HAP-1 (cell line): ENCODE data around the gene APP.
"Not testable (repeated sequence)": the region's sequence is repeated elsewhere in the genome, so short reads cannot be mapped to it uniquely, and the experiment has no call there.

ENCODE experiments used
- DNase-seq, 2 experiments: peaks; one replicate each; pipeline ENCODE4 v3.0.0-alpha.2; 2016 to 2020; ENCODE audit warnings: low spot score in 2 of 2
- H3K27me3 ChIP-seq: fragments of 250-450 bp; sonication (Bioruptor Pico); 2 replicates; pipeline ENCODE4 v1.5.1; 2020; ENCODE audit warnings: low read depth, mild to moderate bottlenecking, moderate library complexity
- H3K36me3 ChIP-seq: fragments of 250-450 bp; sonication (Bioruptor Pico); replicated peaks from 2 replicates; pipeline ENCODE4 v1.5.1; 2020; ENCODE audit warnings: mild to moderate bottlenecking
- H3K4me1 ChIP-seq: fragments of 250-450 bp; sonication (Bioruptor Pico); 2 replicates; pipeline ENCODE4 v1.5.1; 2020; ENCODE audit warnings: mild to moderate bottlenecking
- H3K4me3 ChIP-seq: fragments of 250-450 bp; sonication (Bioruptor Pico); 2 replicates; pipeline ENCODE4 v1.5.1; 2020; ENCODE audit warnings: mild to moderate bottlenecking, moderate library complexity
- H3K9me3 ChIP-seq: fragments of 250-450 bp; sonication (Bioruptor Pico); 2 replicates; pipeline ENCODE4 v1.5.1; 2020; ENCODE audit warnings: mild to moderate bottlenecking, moderate library complexity
- in situ Hi-C: fragments of 300-500 bp; cut with MboI; formaldehyde crosslinking; loops from 3 replicates; pipeline ENCODE4 v1.14.3; 2020; ENCODE audit warnings: low sequenced_read_pairs, inconsistent platforms, mixed read lengths

APP gene

DNA sequence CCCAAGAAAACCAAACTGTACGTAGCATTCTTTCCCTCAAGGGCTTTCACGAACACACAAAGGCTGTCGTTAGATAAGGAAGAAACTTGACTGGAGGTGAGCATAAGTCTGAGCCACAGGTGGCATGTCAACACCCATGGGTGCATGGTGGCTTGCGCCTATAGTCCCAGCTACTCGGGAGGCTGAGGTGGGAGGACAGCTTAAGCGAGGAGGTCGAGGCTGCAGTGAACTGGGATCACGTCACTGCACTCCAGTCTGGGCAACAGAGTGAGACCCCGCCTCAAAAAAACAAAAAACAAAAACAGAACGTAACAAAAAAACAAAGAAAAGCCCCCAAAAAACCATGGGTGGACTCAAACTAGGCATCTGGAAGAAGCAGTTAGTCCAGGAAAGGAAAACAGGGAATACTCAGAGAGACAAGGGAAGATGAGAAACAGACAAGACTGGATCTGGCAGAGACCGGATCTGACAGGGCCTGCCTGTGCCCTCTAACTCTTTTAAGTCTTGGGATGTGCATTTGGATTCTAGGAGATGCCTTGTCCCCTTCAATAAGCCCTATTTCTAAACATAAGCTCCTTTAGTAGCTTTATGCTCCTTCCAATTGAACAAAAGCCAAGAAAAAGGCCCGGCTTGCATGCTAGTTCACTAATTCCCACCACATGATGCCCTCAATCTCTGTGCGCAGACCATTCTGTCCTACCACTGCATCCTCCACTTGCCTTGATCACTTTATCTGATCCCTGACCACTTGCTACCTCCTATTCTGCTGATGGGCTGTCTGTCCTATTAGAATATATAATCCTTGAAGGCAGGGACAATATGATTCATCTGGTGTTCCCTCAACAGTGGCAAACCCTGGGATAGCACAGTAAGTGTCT is 73.8 kb downstream of the APP start:
- in situ Hi-C loops: no loop called here
- Histone ChIP-seq H3K4me3 (no peak overlapping the region), H3K27me3 (no peaks in the 10 kb centered on the region), H3K9me3 (no peaks in the 10 kb centered on the region), H3K36me3 (no peaks in the 10 kb centered on the region), H3K4me1 (peaks cover 14% of the 10 kb centered on the region)
- DNase-seq: no peak

DNA sequence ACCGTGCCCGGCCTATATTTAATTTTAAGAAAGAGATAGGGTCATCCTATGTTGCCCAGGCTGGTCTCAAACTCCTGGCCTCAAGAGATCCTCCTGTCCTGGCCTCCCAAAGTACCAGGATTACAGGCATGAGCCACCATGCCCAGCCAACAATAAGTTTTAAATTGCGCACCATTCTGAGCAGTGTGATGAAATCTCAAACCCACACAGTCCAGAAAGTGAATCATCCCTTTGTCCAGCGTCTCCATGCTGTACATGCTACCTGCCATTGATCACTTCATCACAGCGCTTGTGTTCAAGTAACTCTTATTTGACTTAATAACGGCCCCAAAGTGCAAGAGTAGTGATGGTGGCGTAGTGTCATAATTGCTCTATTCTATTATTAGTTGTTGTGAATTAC is 75.4 kb downstream of the APP start:
- in situ Hi-C loops: no loop called here
- DNase-seq: no peak
- H3K4me1 ChIP-seq: peaks cover 10% of the 10 kb centered on the region

DNA sequence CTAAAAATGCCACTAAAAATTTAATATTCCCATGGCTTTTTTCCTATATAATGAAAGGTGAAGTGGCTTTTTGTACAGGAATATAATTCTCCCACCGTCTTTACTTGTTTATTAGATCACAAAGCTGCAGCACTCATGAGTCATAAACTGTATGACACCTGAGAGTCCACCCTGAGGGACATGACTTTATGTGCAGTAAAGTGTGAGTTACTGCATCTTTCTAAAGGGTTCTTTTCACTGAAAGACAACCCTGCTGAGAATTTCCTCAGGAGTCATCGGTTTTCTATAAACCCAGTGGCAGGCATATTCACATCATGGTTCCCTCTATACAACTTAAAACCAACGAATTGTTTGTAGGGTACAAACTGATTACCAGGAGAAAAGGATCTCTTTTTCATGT is 77.4 kb downstream of the APP start:
- in situ Hi-C loops: no loop called here

More for the DNA sequence above, 75.4 kb downstream of the APP start:
- Histone ChIP-seq H3K4me3 (no peak overlapping the region), H3K27me3 (no peaks in the 10 kb centered on the region), H3K9me3 (no peaks in the 10 kb centered on the region), H3K36me3 (0 out of 2 replicates have a peak, but pooled peaks cover 2% of the 10 kb centered on the region)

DNA sequence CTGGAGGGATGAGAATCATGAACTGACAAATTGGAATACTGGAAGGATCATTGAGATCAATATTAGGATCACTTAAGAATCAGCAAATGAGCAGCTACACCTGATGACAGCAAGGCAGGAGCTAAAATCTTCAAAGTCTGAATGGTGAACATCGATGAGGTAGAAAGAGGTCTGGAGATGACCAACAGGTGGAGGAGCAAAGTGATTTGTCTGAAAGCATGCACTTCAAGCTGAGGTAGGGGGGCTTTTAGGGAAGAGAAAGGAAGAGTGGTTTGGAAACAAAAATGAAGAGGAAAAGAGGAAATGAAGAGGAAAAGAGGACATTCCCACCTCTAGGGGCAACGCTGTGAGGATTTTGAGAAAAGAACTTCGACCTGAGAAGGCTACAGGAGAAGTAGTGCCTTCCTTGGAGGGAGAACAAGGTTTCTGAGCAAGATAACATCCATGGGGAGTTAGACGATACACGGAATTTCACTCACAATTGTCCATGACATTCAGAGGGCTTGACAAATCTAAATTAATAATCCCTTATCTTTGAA is 79.0 kb downstream of the APP start:
- Histone ChIP-seq H3K9me3 (no peaks in the 10 kb centered on the region), H3K4me1 (no peaks in the 10 kb centered on the region), H3K36me3 (0 out of 2 replicates have a peak, but pooled peaks cover 7% of the 10 kb centered on the region), H3K27me3 (no peaks in the 10 kb centered on the region), H3K4me3 (no peak overlapping the region)
- in situ Hi-C loops: no loop called here
- no peak for DNase-seq

More for the DNA sequence above, 77.4 kb downstream of the APP start:
- no peak overlapping the region for H3K4me3 ChIP-seq
- no peaks in the 10 kb centered on the region for H3K4me1 ChIP-seq
- no peaks in the 10 kb centered on the region for H3K27me3 ChIP-seq
- no peak for DNase-seq
- no peaks in the 10 kb centered on the region for H3K9me3 ChIP-seq
- 0 out of 2 replicates have a peak, but pooled peaks cover 7% of the 10 kb centered on the region for H3K36me3 ChIP-seq

DNA sequence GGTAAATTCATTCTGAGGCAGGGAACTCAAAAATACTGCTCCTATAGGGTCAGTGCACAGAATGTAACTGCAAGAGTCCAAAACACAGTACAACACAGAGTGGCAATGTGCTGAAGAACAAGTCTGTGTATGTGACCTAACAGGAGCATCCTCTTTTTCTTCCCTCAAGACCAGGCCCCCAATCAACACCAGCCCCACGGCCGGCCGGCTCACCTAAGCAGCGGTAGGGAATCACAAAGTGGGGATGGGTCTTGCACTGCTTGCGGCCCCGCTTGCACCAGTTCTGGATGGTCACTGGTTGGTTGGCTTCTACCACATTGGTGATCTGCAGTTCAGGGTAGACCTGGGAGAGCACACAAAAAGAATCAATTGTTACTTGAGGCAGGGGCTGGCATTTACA is 80.8 kb downstream of the APP start:
- in situ Hi-C loops: no loop called here
- Histone ChIP-seq H3K36me3 (peaks cover 17% of the 10 kb centered on the region), H3K9me3 (no peaks in the 10 kb centered on the region), H3K4me3 (no peak overlapping the region), H3K27me3 (no peaks in the 10 kb centered on the region), H3K4me1 (no peaks in the 10 kb centered on the region)
- no peak for DNase-seq

DNA sequence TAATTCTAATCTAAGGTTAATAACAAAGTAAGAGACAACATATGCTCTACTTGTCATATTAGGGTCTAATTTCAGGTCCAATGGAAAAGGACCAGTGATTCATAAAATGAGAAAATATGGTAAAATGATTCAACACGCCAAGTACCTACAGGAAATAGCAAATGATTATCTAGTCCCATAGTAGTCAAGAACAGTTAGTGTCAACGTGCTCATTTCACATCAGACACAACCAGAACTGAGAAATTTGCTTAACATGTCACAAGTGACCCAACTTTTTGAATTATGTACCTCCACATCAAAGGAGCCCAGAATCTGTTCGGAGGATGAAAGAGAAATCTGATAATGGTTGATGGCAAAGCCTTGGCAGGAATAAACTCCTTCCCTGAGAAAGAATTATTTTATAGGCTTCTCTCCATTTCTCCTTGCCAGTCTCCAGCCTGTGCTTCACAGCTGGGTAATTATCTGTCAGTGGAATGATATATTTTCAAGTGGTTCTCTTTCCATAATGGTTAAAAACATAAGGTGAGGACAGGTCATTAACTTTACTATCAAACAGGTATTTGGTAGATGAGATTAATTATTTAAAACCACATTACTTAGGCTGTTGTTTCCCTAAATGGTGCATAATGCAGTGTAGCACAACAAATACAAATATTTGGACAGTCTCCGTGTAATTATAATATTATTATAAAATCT is 83.2 kb downstream of the APP start:
- Histone ChIP-seq H3K4me1 (no peaks in the 10 kb centered on the region), H3K4me3 (no peak overlapping the region), H3K27me3 (no peaks in the 10 kb centered on the region), H3K9me3 (no peaks in the 10 kb centered on the region), H3K36me3 (peaks cover 17% of the 10 kb centered on the region)
- in situ Hi-C loops: no loop called here
- DNase-seq: no peak

DNA sequence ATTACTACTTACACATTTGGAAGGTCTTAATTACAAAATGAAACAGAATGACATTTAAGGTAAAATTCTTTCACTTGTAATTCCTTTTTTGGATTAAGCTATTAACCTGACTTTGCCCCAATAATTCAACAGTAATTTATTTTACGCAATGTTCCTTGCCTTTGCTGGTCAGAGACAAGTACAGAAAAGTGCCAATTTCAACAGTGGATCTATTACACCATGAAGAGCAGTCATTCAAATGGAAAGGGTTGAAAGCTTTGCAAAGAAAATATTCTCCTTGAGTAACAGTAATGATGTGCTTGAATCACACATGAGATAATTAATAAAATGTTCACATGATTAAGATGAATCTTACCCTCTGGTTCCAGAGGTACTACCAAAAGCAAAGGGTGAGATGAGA is 84.7 kb downstream of the APP start:
- H3K36me3 ChIP-seq: peaks cover 17% of the 10 kb centered on the region
- H3K4me3 ChIP-seq: no peak overlapping the region
- in situ Hi-C loops: no loop called here
- H3K27me3 ChIP-seq: no peaks in the 10 kb centered on the region
- H3K4me1 ChIP-seq: no peaks in the 10 kb centered on the region
- DNase-seq: no peak
- no peaks in the 10 kb centered on the region for H3K9me3 ChIP-seq

DNA sequence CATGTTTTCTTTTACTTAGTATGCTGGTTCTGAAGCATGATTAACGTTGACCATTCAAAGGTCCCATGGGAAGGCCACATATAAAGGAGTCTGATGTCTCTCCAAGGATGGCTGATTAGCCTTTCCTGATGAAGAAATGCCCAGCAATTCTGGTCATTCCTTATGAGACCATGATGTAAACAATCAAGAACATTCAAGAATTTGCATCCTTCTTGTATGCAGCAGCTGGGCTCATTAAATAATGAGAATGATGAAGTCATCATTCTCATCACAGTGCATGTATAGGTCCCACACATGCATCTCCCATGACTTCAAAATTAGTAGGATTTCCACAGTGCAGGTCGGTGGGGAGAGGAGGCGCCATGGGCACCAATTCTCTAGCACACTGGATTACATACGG is 85.4 kb downstream of the APP start:
- H3K27me3 ChIP-seq: no peaks in the 10 kb centered on the region
- H3K9me3 ChIP-seq: no peaks in the 10 kb centered on the region
- DNase-seq: no peak
- H3K36me3 ChIP-seq: peaks cover 15% of the 10 kb centered on the region
- no peak overlapping the region for H3K4me3 ChIP-seq
- in situ Hi-C loops: no loop called here
- no peaks in the 10 kb centered on the region for H3K4me1 ChIP-seq

DNA sequence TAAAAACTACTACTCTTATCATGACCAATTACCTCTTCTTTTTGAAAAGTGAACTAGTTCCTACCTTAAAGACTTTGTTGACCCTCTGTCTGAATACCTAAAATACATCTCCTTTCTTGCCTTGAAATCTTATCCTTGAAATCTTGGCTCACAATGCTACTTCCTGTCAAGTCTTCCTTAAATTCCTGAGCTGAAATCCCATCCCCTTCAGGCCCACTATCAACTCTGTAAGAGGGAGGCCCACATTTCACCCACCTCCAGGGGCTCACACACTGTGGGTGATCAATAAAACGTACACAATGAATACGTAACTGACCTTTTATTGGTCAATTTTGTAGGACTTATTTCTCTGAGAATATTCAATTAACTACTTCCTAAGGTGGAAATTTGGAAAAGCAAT is 88.0 kb downstream of the APP start:
- Histone ChIP-seq H3K27me3 (no peaks in the 10 kb centered on the region), H3K4me1 (no peaks in the 10 kb centered on the region), H3K36me3 (peaks cover 10% of the 10 kb centered on the region), H3K4me3 (no peak overlapping the region), H3K9me3 (no peaks in the 10 kb centered on the region)
- DNase-seq: no peak
- in situ Hi-C loops: no loop called here

DNA sequence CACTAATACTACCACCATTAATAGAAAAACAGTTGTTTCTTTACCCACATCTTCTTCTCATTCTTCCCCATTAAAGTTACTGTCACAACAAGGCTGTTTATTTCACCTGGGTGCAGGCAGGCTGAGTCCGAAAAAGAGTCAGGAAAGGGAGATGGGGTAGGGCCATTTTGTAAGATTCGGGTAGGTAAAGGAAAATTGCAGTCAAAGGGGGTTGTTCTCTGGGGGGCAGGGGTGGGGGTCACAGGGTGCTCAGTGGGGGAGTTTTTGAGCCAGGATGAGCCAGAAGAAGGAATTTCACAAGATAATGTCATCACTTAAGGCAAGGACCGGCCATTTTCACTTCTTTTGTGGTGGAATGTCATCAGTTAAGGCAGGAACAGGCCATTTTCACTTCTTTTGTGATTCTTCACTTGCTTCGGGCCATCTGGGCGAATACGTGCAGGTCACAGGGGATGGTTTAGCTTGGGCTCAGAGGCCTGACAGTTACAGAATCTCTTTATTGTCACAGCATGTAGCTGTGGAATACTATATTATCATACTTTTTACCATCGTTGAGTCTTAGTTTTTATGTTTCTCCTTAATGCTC is 89.3 kb downstream of the APP start:
- H3K27me3 ChIP-seq, H3K4me1 ChIP-seq, H3K9me3 ChIP-seq, in situ Hi-C loops, H3K4me3 ChIP-seq, DNase-seq: not testable (repeated sequence)
- H3K36me3 ChIP-seq: peaks cover 10% of the 10 kb centered on the region

DNA sequence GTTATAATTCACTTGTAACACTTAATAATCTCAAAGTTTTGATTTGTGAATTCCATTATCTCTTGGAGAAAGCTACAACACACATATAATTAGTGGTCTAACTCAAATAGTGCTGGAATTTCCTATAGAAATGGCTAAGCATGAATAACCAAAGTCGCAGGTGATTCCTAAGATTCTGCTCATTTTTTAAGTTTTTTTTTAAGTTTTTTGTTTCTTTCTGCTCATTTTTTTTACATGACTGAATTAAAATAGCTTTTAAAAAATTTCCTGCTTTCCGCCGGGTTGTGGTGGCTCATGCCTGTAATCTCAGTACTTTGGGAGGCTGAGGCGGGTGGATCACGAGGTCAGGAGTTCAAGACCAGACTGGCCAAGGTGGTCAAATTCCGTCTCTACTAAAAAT is 90.4 kb downstream of the APP start:
- Histone ChIP-seq H3K36me3 (peaks cover 3% of the 10 kb centered on the region; the same call in 1 of the 2 replicates), H3K4me3 (no peak overlapping the region), H3K9me3 (no peaks in the 10 kb centered on the region), H3K4me1 (no peaks in the 10 kb centered on the region), H3K27me3 (no peaks in the 10 kb centered on the region)
- in situ Hi-C loops: no loop called here
- DNase-seq: no peak

DNA sequence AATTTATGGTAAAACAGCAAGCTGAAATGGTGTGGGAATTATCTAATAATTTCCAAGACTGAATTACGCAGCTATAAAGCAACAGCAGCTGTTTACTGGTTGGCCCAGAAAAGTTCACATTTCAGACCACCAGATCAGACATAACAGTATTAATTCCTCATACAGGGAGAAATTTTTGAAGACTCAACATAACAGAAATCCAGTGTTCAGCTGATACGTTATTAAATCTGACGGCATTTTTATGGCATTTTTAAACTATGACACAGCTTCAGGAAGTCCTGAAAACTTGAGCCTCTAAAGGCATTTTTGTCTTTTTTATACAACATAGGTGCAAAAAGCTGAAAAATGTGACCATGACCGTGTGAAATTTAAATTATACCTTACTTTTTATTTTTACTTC is 91.2 kb downstream of the APP start:
- DNase-seq: no peak
- in situ Hi-C loops: no loop called here

DNA sequence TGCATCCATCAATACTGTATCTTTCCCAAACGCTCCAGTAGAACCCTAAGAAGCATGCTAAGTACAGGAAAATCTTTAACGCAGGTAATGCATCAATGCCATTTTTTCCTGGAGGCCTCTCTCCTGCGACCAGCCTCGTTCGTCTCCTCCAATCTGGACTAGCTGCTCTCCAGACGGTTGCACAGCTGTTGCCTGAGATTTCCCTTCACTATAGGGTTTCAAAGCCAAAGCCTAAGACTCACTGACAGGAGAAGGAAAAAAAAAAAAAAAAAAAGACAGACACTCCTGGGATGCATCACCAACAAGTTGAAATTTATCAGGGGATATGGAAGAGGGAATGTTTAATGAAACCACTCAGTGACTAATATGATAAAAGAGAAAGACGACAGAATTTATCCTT is 93.0 kb downstream of the APP start:
- no peaks in the 10 kb centered on the region for H3K9me3 ChIP-seq
- H3K4me3 ChIP-seq: no peak overlapping the region
- DNase-seq: no peak
- in situ Hi-C loops: no loop called here
- H3K27me3 ChIP-seq: no peaks in the 10 kb centered on the region
- no peaks in the 10 kb centered on the region; the same call in 1 of the 2 replicates for H3K36me3 ChIP-seq
- no peaks in the 10 kb centered on the region for H3K4me1 ChIP-seq

More for the DNA sequence above, 91.2 kb downstream of the APP start:
- Histone ChIP-seq H3K27me3 (no peaks in the 10 kb centered on the region), H3K4me1 (no peaks in the 10 kb centered on the region), H3K9me3 (no peaks in the 10 kb centered on the region), H3K4me3 (no peak overlapping the region), H3K36me3 (no peaks in the 10 kb centered on the region; the same call in 1 of the 2 replicates)
